HG03565 (cell line): ENCODE measurements around the gene MYL12B.

Experiments used
- ATAC-seq: cut with Tn5 transposase; IDR thresholded peaks from one replicate; pipeline ENCODE4 v1.9.1; 2021; ENCODE audit warnings: mild to moderate bottlenecking, moderate library complexity; ENCODE audit not compliant: unreplicated experiment

The MYL12B gene

DNA sequence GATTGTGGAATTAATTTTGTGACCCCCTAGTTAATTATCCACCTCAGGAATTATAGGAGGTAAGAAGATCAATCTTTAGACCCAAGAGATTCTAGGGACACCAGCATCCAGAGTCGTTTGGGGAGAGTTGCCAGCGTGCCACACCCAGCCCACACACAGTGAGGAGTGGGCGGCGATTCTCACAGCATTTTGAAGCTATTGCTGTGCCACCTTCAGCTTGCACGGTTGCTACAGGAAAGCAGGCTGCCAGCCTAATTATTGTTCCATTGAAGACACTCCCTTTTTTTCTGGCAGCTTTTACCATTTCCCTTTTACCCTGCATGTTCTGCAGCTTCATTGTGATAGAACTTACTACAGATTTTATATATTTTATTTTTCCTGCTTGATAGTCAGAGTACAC is 27.5 kb upstream of the MYL12B start:
- no peak for ATAC-seq

DNA sequence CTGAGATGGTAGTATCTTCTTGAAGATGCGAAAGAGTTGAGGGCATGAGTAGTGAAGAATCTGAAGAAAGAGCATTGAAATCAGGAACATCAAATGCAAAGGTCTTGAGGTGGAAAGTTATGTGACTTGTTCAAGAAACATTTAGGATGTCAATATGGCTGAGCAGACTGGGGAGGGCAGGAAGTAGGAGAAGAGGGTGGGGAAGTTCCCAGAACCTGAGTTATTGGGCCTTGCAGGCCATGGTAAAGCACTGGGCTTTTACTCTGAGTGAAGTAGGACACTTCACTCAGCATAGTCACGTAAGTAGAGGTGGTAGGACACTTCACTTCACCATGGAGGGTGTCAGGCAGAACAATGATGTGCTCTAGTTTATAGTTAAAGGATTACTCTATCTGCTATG is 26.1 kb upstream of the MYL12B start:
- ATAC-seq: no peak

- ATAC-seq: no peak
Observed at GRCh38 chr18:3236470-3236869, 25.5 kb upstream of the MYL12B start.

GRCh38 chr18:3238742-3239141 is 23.2 kb upstream of the MYL12B start:
- no peak for ATAC-seq

DNA sequence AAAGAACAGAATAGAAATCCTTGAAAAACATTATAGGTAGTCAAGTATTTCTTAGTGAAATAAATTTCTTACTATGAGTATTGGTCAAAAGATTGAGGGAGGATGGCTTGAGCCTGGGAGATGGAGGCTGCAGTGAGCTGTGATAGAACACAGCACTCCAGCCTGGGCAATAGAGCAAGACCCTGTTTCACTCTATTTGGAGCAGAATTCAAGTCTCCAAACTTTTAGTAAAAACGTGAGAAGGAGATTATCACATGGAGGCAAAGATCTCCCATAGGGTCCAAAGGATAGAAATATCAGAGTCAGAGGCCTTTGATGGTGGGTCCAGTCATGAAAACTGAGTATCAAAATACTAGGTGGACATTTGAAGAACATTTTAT is 16.8 kb upstream of the MYL12B start:
- no peak for ATAC-seq

- peak; percentile 52 for ATAC-seq
Observed at GRCh38 chr18:3245853-3246634, 15.9 kb upstream of the MYL12B start.

DNA sequence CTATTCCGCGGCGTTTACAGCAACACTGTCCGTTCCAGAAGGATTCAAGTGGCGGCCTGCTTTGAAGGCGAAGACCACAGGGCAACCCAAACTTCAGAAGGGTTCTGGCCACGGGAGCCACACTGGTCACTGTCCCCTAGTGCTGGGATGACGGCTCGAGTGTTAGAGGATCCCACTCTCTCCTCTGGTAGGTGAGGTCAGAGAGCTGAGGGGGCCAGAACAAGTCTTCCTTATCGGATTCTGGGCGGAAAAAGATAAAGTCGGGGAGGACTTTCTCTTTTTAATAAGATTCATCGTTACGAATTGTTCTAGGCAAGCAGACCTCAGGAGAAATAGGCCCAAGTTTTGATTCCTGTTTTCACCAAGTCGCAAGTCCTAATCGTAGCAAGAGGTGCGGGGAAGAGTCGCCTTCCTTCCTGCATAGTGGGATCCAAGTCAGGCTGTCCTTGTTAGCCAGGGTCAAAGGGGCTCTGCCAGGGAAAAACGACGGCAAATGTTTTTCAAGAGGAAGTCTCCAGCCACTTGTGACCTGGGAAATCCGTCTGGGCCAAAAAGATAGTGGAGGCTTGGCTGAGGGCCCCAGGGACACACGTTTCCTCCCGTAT is 15.2 kb upstream of the MYL12B start:
- ATAC-seq: no peak

GRCh38 chr18:3247240-3248061 is 14.5 kb upstream of the MYL12B start, which contains the start of gene MYL12A:
Gene MYL12A (plus strand): TSS chr18:3247801. CDS start chr18:3253248, 5,447 bp downstream.
- ATAC-seq: peak; percentile 68

- no peak for ATAC-seq
Observed at GRCh38 chr18:3248062-3248657, 13.8 kb upstream of the MYL12B start.

GRCh38 chr18:3248658-3249359 is 13.1 kb upstream of the MYL12B start:
- no peak for ATAC-seq

- ATAC-seq: no peak
Observed at GRCh38 chr18:3250237-3251107, 11.5 kb upstream of the MYL12B start.

DNA sequence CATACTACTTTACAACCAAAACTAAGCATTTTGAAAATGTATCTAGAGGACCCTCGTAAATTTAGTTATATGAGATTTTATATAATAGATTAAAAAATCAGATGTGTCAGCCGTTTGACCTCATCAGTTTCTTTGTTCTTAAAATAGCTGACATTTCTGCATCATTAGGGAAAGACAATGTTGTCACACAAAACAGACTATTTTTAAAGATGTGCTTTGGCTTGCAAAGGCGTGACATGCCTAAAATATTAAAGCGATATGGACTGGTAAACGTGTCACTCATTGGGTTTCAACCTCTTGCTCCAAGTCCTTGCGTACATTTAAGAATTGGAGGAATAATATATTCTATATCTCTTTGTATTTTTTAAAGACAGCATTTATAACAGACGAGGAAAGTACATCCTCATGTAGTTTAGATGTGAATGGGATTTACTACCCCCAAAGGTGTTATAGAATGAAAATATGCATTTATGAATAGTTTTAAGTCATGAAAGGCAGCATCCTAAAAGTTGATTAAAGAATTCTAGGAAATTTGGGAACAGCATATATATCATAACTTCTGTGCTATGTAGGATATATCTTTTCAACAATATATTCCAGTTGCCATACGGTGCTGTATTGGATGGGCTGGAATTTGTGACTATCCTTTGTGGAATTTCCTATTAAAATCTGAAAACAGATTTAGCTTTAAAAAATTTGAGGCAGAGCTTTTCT is 10.5 kb upstream of the MYL12B start:
- ATAC-seq: no peak

GRCh38 chr18:3251963-3252277 is 10.0 kb upstream of the MYL12B start:
- no peak for ATAC-seq

DNA sequence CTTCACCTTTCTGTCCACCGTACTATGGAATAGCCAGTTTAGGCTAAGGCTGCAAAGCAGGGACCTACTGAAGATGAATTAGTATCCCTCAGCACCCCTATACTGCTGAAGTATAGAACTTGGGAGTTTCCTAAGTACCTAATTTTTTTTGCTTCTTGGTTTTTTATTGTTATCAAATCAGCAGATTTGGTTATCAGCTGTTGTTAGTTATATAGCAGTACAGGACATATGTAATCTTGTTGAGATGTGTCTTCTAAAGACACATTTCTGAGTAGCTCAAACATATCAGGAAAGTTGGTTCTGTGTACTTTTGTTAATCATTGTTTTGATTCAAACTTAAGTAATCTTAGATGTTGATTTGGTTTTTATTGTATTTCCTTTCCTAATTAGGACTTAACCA is 9.1 kb upstream of the MYL12B start:
- ATAC-seq: no peak

GRCh38 chr18:3254725-3255124 is 7.2 kb upstream of the MYL12B start:
- ATAC-seq: no peak

DNA sequence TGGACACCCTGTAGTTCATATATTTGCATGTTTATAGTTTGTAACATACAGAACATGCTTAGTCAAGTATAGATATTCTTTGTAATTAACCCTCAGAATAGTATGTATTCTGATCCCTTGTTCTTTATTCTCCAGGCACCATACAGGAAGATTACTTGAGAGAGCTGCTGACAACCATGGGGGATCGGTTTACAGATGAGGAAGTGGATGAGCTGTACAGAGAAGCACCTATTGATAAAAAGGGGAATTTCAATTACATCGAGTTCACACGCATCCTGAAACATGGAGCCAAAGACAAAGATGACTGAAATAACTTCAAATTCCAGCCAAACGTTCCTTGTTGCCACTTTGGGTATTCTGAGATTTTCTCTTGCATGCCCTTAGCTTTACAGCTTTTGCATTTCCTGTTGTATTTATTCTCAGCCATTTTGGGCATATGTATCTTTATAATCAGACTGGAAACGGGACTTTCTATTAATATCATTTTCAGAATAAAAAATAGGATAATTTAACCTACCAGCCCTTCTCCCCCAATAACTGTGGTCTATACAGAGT is 6.2 kb upstream of the MYL12B start:
- ATAC-seq: no peak

- no peak for ATAC-seq
Observed at GRCh38 chr18:3256693-3257626, 5.0 kb upstream of the MYL12B start.

DNA sequence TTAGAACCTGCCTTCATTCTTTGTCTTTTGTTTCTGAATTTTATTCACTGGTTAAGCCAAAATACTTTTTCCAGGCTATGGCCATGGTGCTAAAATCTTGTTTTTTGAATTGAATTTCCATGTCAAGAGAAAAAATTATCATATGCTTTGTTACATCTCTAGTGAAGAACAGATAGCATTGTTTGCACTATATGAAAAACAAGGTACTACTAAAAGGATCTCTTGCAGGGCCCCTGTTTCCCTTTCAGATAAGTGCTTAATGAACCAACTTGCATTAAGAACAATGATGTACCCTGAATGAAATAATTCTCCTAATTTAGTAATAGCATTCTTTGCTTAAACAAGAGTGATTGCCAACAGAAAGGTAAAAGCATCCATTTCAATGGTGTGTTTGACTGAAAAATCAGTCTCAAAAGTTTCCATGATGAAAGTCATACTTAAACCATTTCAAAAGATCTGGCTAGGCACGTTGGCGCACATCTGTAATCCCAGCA is 4.3 kb upstream of the MYL12B start:
- no peak for ATAC-seq
